HG02970 (cell line): ENCODE results near the gene SH3BP1.

Source experiments
- ATAC-seq: cut with Tn5 transposase; IDR thresholded peaks from one replicate; pipeline ENCODE4 v1.9.1; 2021; ENCODE audit warnings: mild to moderate bottlenecking, moderate library complexity, moderate number of reproducible peaks; ENCODE audit not compliant: unreplicated experiment, low FRiP score

SH3BP1 gene

GRCh38 chr22:37657590-37658132 lies 18.2 kb downstream of the SH3BP1 start:
- ATAC-seq: no peak

DNA sequence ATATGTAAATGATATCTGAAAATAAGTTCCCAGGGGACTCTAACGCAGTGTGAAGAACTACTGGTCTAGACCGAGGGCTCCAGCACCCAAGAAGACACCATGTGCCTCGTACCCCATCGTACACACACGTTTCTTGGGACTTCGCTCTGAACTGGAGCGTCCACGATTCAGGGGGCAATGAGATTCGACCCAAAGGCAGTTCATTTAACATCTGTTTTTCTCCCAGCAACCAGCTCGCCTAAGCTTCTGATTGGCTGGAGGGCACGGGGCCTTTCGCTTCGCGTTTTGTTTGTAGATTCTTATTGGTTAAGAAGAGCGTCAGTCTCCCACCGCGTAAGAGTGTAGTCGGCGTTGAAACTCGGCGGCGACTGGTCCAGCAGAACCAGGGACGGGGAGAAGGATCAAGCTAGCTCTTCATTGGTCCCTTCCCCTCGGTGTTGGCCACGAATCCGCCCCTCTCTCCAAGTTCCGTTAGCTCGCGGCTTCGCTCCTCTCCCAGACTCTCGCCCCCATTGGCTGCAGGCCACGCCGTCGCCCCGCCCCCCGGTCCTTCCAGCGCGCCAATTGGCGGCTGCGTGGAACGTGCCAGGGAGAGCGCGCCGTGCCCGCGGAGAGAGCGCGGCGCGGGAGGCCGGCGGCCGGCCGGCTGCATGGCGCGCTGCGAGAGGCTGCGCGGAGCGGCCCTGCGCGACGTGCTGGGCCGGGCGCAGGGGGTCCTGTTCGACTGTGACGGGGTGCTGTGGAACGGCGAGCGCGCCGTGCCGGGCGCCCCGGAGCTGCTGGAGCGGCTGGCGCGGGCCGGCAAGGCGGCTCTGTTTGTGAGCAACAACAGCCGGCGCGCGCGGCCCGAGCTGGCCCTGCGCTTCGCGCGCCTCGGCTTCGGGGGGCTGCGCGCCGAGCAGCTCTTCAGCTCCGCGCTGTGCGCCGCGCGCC lies 18.9 kb downstream of the SH3BP1 start, which contains the start of gene PDXP:
Gene PDXP, plus strand, starts transcription at position 591 of the 933 bp plus-strand sequence. Its CDS starts 60 bp downstream, at position 651.
- peak; percentile 87 for ATAC-seq

- ATAC-seq: peak; percentile 16
These were observed 19.8 kb downstream of the SH3BP1 start for GRCh38 chr22:37659066-37659896.

GRCh38 chr22:37659897-37660708 lies 20.6 kb downstream of the SH3BP1 start:
- ATAC-seq: no peak

DNA sequence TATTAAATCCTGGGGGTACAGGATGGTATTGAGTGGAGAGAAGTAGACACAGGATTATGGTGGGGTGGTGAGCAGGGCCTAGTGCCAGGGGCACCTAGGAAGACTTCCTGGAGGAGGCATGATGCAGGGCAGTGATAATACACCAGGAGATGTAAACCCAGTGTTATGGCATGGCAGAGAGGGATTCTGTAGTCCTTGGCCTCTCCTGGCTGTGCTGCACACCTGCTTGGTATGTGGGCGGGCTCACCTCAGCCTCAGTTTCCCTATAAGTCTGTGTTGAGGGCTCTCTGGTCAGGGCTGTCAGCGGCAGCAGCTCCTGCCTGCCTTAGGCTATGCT lies 21.2 kb downstream of the SH3BP1 start:
- ATAC-seq: no peak

DNA sequence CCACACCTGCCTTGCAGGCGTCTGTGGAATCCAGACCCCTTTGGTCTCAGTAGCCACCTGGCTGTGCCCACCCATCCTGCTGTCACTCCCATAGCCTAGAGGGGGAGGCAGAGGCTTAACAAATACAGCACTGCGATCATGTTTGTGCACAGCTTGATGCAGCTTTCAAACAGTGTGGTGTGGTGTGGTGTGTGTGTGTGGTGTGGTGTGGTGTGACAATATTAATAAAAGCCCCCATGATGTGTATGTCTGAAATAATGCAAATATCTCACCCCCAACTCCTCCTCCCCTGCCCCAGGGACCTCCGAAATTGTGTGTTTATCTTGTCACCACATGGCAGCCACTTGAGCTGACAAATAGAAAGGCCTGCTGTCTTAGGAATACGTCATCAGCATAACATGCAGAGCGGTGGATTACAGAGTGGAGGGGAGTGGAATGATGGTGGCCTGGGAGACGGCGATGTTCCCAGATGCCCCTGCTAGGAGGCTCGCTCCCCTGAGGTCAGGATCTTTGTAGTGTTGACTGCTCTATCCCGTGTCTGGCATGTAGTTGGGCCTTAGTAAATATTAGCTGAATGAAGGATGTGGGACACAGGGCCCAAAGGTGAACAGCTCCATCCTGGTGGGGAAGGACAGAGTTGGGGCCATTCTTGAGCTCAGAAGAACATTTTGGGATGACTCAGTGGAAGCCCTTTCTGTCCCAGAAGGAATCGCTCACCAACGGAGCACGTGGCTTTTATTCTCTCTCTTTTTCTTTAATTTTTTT lies 21.9 kb downstream of the SH3BP1 start:
- no peak for ATAC-seq

GRCh38 chr22:37662039-37662438 lies 22.6 kb downstream of the SH3BP1 start:
- no peak for ATAC-seq

GRCh38 chr22:37663521-37664140 lies 24.2 kb downstream of the SH3BP1 start:
- ATAC-seq: no peak

GRCh38 chr22:37664249-37665101 lies 25.0 kb downstream of the SH3BP1 start:
- ATAC-seq: no peak

DNA sequence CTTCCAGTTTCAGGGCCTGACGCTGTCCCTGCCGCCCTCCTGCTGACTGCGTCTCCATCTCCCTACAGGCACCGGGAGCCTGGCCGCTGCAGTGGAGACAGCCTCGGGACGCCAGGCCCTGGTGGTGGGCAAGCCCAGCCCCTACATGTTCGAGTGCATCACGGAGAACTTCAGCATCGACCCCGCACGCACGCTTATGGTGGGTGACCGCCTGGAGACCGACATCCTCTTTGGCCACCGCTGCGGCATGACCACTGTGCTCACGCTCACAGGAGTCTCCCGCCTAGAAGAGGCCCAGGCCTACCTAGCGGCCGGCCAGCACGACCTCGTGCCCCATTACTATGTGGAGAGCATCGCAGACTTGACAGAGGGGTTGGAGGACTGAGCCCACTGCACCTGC lies 26.0 kb downstream of the SH3BP1 start:
- ATAC-seq: no peak

DNA sequence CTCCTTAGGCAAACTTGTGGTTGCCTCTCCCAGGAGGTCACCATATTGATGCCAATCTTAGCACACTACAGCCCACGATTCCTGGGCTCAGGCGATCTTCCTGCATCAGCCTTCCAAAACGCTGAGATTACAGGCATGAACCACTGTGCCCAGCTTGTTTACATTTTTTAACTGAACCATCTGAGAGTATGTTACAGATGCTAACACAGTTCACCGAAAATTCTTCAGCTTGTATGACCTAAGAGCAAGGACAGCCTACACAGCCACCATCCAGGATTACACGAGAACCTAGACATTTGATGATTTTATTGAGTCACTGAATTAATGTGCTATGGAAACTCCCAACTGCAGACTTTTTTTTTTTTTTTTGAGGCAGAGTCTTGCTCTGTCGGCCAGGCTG lies 30.1 kb downstream of the SH3BP1 start:
- no peak for ATAC-seq

- no peak for ATAC-seq
These were observed 32.9 kb downstream of the SH3BP1 start for GRCh38 chr22:37672206-37672919.

DNA sequence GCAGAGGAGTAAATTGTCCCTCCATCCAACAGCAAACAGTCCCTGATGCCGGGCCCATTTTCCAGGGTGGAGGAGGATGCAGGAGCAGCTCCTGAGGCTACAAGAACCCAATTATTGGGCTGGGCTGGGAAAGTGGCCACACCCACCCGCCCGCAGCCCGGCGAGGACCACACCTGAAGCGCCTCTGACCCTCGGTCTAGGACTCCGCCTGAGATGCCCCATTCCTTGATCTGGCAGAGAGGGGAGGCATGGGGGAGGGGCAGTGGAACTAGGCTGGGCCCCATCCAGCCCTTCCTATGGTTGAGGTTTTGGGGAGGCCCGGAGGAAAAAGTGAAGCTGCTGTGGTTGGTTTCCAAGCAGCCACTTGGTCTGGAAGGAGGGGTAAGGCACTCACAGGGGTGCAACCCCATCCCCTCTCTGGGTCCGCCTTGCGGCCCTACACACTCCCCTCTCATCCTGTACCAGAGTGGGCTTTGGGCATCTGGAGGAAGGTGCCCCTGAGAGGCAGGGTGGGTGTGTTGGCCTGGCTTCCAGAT lies 33.5 kb downstream of the SH3BP1 start:
- ATAC-seq: no peak

DNA sequence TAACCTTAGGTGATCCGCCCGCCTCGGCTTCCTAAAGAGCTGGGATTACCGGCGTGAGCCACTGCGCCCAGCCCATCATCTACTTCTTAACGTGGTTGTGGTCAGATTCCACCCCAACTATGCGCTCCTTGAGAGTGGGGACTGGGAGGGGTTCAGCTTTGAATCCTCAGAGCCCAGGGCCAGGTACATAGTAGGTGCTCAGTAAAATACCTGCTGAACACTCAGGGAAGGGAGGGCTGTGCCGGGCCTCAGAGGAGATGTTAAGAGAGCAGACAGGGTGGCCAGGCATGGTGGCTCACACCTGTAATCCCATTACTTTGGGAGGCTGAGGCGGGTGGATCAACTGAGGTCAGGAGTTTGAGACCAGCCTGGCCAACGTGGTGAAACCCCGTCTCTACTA lies 34.8 kb downstream of the SH3BP1 start:
- ATAC-seq: no peak

- ATAC-seq: peak; percentile 43
These were observed 35.8 kb downstream of the SH3BP1 start, which contains the start of gene LGALS1 for GRCh38 chr22:37674951-37675929. TSS of gene LGALS1 (plus strand) at chr22:37675636. CDS start at chr22:37675703, 67 bp downstream.
